Measurements from ENCODE around the gene PRTFDC1.
"Not testable (repeated sequence)": the region's sequence is repeated elsewhere in the genome, so short reads cannot be mapped to it uniquely, and the experiment has no call there.

Gene PRTFDC1

GRCh38 chr10:24929056-24929544 is 23.3 kb downstream of the PRTFDC1 start:
- DNase-seq: no peak

GRCh38 chr10:24928163-24928562 is 24.2 kb downstream of the PRTFDC1 start:
- DNase-seq: no peak

- DNase-seq: no peak
Measured at GRCh38 chr10:24926557-24926956, 25.8 kb downstream of the PRTFDC1 start.

DNA sequence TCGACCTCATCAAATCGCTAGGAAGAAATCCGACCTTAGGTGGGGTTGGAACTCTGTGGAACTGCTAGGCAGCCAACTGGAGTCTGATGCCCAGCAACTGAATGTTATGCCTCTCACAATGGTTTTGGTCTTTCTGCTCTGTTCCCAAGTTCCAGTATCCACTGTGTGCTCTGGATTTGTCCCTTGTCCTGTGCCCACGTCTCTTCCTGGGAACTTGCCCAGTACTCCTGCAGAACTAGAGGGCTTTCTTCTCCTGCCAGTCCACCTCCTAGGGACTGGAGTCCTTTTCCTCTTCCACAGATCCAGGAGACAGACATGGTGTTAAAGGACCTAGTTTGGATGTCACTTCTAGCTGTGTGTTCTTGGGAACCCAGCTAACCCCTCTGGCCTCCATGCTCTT is 26.6 kb downstream of the PRTFDC1 start:
- no peak for DNase-seq

- not testable (repeated sequence) for DNase-seq
Measured at GRCh38 chr10:24924483-24924882, 27.9 kb downstream of the PRTFDC1 start.

GRCh38 chr10:24922222-24922868 is 30.1 kb downstream of the PRTFDC1 start:
- not testable (repeated sequence) for DNase-seq

DNA sequence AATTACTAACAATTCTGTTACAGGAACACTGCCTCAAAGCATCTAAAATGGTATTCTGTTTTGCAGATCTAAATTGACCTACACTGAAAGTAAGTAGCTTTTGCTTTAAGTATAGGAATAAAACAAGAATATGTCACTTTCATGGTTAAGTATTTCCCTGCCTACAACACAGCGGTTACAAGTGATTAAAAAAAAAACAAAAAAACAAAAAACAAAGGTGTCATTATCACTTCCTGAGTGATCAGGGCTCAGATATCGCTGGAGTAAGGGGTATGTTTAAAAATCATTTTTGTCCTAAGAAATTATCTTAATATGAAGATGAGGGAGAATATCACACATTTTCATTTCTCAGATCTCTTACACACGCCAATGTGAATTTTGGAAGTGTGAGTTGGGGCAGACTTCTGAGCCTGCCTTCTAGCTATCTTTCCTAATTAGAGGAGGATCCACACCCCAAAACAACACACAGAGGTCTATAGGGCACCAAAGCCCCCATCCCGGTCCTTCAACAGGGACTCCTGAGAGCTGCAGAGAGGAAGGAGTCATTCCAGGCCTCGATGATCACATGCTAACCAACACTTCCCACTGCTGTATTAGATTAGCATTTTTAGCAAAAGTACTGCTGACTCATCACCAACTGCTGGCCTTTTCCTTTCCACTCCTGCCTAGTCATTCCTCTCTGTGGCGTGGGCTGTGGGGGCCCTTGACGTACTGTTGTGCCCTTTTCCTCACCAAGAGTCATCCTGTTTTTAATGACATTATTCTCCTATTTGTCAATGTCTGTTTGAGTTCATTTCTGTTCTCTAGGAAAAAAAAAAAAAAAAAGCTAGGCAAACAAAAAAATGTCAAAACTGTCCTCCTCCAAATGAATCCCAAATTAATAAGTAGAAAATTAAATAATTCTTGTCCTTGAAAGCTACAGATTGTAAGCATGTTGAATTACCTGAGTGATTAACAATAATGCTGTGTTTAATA is 31.2 kb downstream of the PRTFDC1 start:
- no peak for DNase-seq

- not testable (repeated sequence) for DNase-seq
Measured at GRCh38 chr10:24920192-24920591, 32.2 kb downstream of the PRTFDC1 start.

DNA sequence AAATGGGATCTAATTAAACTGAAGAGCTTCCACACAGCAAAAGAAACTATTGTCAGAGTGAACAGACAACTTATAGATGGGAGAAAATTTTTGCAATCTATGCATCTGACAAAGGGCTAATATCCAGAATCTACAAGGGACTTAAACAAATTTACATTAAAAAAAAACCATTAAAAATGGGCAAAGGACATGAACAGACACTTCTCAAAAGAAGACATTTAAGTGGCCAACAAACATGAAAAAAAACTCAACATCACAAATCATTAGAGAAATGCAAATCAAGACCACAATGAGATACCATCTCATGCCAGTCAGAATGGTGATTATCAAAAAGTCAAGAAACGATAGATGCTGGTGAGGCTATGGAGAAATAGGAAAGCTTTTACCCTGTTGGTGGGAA is 32.8 kb downstream of the PRTFDC1 start:
- not testable (repeated sequence) for DNase-seq

DNA sequence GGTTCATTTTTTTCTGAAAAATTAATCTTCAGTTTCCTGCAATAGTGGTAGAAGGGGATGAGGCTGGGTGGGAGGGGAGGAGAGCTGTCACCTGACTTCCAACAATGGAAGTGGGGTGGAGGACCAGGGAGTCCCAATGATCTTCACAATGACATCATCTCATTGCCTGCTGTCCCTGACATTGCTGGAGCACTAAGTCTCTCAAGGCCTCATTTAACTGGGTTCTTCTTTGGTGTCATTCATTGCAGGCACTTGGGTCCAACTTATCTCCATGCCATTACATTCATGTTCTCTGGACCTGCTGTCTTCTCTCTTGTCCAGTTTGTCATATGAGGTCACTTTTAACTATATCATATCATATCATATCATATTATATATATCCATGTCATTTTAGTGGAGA is 34.4 kb downstream of the PRTFDC1 start:
- no peak for DNase-seq

DNA sequence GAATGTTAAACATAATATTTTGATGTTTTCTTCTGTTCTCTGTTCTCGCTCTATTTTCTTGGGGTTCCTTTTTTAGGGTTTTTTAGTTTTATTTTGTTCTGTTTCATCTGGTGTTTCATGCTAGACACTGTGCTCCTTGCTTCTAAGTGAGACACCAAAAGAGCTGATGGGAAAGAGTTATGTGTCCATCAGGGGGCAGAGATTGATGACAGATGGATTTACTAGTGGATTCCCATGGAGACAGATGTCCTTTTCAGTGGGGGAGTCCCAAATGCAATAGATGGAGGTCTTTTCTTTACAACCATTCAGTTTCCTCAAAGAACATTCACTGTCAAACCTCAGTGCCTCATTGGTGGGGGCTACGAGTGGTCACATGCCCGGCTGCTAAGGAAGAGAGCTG is 34.9 kb downstream of the PRTFDC1 start:
- no peak for DNase-seq

- no peak for DNase-seq
Measured at GRCh38 chr10:24916365-24916764, 36.0 kb downstream of the PRTFDC1 start.

GRCh38 chr10:24915304-24915703 is 37.1 kb downstream of the PRTFDC1 start:
- no peak for DNase-seq

GRCh38 chr10:24914148-24914547 is 38.3 kb downstream of the PRTFDC1 start:
- no peak for DNase-seq

DNA sequence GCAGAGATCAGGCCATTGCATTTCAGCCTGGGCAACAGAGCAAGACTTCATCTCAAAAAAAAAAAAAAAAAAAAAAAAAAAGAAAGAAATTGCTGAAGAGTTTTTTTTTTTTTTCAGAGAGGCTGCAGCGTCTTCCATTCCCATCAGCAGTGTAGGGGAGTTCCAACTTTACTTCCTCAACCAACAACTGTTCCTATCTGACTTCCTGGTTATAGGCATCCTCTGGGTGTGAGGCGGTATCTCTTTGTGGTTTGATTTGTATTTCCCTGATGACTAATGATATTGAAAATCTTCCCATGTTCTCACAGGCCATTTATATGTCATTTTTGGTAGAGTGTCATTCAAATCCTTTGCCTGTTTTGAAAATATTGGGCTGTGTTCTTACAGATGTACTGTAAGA is 40.2 kb downstream of the PRTFDC1 start:
- DNase-seq: peak; percentile 29

DNA sequence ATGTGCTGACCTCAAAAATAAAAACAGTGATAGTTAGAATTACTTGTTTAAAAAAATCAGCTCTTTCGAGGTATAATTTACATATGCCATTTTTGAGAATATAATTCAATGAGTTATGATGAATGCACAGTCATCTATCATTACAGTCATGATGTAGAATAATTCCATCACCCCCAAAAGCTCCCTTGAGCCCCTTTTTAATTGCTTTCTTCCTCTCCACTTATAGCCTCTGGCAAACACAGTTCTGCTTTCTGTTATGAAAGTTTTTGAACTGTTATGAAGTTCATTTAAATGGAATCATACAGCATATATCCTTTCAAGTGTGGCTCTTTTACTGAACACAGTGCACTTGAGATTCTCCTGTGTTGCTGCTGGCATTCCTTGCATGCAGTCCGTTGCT is 41.4 kb downstream of the PRTFDC1 start:
- DNase-seq: no peak

GRCh38 chr10:24910574-24910973 is 41.8 kb downstream of the PRTFDC1 start:
- no peak for DNase-seq

DNA sequence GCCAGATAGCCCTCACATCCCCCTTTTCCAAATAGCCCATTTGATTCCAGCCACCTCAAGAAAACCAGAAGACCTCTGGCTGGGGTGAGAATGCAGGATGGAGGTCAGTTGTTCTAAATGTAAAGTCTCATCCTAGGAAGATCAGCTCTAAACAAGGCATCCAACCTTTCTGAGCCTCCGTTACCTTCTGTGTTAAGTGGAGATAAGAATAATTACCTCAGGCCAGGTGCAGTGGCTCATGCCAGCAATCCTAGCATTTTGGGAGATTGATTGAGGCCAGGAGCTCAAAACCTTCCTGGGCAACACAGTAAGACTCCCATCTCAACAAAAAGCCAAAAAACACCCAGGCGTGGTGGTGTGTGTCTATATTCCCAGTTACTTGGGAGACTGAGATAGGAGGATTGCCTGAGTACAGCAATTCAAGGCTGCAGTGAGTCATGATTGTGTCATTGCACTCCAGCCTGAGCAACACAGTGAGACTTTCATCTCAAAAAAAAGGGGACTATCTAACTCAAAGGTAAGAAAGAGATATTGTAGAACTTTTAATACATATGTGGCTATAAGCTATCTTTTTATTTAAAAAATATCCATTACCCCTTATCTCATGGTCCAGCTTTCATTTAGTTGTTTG is 43.5 kb downstream of the PRTFDC1 start:
- no peak for DNase-seq

DNA sequence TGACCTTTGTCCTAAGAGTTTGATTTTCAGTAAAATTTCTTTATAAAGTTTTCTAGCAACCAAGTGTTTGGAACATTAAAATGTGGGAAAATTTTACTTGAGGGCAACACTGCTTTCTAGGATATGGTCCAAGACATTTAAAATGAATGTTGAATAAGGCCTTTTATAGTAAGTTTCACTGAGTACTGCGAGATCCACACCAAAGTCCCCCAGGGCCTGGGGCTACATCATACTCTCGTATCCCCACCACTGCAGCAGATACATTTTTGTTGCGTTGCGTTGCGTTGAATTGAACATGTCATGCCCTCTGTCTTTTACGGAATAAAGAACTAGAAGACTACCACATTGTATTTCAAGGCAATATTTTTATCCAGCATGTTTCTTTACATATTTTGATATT is 44.5 kb downstream of the PRTFDC1 start:
- no peak for DNase-seq

GRCh38 chr10:24906372-24906771 is 46.0 kb downstream of the PRTFDC1 start:
- no peak for DNase-seq

DNA sequence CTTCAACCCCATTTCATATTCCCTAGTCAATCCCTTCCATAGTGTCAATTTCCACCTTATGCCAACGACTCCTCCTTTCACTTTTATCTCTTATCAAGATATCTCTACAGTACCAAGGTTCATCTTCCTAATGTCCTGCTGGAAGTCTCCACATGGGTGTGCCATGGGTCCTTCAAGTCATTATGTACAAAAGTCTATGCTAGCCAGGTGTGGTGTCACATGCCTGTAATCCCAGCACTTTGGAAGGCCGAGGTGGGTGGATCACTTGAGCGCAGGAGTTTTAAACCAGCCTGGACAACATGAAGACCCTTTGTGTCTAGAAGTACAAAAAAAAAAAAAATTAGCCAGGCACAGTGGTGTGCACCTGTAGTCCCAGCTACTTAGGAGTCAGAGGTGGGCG is 47.6 kb downstream of the PRTFDC1 start:
- no peak for DNase-seq

- no peak for DNase-seq
Measured at GRCh38 chr10:24902400-24902728, 50.0 kb downstream of the PRTFDC1 start.

GRCh38 chr10:24901686-24902399 is 50.6 kb downstream of the PRTFDC1 start:
- DNase-seq: no peak

Data from CD4-positive, alpha-beta T cell treated with Interleukin-21 for 1 hour (primary cell).